GM21825 (cell line): ENCODE measurements around the gene NAA10.

Source experiments
- ATAC-seq: cut with Tn5 transposase; IDR thresholded peaks from one replicate; pipeline ENCODE4 v1.9.1; 2021; ENCODE audit warnings: mild to moderate bottlenecking, moderate library complexity; ENCODE audit not compliant: unreplicated experiment

NAA10 gene

DNA sequence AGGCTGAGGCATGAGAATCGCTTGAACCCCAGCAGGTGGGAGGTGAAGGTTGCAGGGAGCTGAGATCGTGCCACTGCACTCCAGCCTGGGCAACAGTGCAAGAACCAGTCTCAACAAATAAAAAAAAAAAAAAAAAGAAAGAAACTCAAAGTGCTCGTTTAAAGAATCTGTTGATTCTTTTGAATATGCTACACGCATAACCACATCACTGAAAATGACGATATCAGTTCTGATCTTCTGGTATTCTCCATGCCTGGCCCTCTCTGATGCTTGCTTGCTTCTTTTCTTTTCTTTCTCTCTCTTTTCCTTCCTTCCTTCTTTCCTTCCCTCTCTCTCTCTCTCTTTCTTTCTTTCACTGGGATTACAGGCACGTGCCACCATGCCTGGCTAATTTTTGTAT, 23.0 kb downstream of the NAA10 start:
- ATAC-seq: no peak

DNA sequence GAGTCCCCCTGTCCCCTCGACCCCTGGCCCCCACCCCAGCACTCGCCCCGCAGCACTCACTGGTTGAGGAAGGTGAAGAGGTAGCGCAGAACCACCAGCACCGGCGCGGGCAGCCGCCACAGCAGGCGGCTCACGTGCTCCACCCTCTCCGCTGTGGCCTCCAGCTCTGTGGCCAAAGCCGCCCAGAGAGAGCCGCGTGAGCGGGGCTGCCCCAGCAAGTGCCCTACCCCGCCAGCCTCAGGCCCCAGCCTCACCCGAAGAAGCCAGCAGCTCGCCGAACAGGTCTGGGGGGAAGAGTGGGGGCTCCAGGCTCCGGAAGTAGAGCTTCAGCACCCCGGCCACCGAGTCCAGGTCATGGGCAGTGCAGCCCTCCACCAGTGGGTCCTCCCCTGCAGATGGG, 24.4 kb downstream of the NAA10 start:
- ATAC-seq: no peak

DNA sequence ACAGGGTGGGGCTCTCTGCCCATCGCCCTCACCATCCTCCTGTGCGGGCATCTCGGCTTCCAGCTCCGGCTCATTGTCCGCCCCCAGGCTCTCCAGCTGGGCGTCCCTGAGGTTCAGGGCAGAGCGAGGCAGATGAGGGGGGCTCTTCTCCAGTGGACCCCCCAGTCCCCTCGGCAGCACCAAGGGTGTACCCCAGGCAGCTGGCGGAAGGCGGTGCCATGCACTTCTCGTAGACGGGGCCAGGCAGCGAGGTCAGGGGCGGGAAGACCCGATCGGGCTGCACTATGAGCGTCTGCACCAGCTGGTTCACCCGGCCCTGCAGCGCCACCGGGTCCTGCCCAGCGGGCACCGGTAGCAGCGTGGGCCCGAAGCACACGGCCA, 24.9 kb downstream of the NAA10 start:
- no peak for ATAC-seq

DNA sequence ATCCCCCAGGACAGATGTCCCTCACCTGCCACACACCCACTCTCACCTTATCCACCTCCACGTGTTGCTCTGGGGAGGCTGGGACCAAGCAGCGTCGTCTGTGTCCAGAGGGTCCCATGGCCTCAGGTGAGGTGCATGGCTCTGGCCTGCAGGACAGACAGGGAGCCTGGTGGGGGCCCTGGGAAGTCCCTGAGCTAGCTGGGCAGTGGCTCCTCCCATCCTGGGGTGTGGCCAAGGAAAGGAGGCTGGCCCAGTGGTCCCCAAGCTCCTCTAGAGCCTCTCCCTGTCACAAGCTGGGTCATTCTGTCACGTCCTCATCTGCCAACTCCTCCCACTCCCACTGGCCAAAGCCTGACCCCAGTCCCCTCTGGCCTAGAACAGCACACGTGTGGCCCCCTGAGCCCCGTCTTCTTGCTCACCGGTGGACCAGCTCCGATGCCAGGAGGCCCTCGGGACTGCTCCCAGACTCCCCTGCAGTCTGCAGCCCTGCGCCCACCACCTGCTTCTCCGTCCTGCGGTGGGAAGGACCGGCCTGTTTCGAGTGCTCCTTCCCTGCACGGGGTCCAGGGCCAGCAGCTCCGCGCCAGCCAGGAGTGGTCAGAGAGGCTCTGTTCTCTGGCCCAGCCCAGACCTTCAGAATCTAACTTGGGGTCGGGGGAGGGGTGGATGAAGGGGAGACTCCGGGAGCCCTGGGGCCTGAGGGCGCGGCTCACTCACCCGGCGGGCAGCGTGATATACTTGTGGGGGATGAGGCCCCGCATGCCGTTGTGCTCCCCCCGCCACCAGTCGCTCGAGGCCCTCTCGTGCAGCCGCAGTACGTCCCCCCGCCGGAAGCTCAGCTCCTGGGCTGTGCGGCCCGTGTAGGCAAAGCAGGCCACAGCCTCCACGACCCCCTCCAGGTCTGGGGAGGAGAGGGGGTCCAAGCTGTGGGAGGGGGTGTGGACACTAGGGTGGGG, 25.5 kb downstream of the NAA10 start:
- ATAC-seq: no peak

DNA sequence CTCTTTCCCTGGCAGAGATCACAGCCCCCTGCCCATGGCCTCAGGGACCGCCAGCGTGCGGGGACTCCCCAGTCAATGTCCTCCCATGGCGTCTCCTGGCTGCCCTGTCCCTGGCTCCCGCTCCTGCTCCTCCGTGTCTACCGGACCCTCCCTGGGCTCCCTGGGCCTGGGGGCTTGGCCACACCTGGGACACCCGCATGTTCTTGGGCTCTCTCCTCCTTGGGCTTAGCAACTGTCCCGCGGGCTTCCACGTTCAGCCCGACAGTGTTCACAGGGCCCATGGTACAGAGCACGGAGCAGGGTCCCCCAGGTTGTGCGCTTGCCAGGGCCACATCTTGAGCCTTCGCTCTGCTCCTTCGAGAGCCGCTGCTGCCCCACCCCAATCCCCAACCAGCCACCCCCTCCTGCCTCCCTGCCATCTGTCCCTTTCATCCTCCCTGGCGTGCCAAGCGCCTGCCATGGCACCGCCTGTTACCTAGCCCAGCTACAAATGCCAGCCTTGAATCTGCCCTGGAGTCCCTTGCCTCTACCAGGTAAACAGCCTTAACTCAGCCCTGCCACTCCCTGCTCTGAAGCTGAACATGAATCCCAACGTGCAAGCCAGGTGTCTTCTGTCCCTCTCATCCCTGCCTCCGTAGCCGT, 26.5 kb downstream of the NAA10 start:
- ATAC-seq: no peak

DNA sequence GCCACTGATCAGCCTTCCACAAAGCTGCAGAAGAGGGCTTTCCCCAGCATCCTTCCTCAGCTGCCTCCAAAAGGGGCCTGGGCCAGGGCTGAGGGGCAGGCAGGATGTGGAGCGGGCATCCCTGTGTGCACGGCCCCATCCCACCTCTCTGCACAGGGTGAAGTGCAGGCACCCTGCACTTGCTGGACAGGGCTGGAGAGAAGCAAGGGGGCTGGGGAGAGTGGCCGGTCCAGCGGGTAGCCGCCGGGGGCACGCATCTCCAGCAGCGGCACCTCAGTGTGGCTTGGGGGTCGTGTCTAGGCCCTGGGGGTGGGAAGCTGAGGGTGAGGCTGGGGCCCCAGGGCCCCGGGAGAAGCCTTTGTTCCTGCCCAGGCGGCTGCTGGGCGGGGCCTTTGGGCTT, 27.4 kb downstream of the NAA10 start:
- no peak for ATAC-seq

DNA sequence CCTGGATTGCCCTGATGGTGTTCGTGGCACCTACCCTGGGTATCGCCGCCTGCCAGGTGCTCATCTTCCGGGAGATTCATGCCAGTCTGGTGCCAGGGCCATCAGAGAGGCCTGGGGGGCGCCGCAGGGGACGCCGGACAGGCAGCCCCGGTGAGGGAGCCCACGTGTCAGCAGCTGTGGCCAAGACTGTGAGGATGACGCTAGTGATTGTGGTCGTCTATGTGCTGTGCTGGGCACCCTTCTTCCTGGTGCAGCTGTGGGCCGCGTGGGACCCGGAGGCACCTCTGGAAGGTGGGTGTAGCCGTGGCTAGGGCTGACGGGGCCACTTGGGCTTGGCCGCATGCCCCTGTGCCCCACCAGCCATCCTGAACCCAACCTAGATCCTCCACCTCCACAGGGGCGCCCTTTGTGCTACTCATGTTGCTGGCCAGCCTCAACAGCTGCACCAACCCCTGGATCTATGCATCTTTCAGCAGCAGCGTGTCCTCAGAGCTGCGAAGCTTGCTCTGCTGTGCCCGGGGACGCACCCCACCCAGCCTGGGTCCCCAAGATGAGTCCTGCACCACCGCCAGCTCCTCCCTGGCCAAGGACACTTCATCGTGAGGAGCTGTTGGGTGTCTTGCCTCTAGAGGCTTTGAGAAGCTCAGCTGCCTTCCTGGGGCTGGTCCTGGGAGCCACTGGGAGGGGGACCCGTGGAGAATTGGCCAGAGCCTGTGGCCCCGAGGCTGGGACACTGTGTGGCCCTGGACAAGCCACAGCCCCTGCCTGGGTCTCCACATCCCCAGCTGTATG, 28.5 kb downstream of the NAA10 start:
- no peak for ATAC-seq

DNA sequence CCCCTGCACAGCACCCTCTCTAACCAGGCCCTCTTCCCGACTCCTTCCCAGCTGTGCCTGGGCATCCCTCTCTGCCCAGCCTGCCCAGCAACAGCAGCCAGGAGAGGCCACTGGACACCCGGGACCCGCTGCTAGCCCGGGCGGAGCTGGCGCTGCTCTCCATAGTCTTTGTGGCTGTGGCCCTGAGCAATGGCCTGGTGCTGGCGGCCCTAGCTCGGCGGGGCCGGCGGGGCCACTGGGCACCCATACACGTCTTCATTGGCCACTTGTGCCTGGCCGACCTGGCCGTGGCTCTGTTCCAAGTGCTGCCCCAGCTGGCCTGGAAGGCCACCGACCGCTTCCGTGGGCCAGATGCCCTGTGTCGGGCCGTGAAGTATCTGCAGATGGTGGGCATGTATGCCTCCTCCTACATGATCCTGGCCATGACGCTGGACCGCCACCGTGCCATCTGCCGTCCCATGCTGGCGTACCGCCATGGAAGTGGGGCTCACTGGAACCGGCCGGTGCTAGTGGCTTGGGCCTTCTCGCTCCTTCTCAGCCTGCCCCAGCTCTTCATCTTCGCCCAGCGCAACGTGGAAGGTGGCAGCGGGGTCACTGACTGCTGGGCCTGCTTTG, 29.2 kb downstream of the NAA10 start:
- ATAC-seq: no peak

DNA sequence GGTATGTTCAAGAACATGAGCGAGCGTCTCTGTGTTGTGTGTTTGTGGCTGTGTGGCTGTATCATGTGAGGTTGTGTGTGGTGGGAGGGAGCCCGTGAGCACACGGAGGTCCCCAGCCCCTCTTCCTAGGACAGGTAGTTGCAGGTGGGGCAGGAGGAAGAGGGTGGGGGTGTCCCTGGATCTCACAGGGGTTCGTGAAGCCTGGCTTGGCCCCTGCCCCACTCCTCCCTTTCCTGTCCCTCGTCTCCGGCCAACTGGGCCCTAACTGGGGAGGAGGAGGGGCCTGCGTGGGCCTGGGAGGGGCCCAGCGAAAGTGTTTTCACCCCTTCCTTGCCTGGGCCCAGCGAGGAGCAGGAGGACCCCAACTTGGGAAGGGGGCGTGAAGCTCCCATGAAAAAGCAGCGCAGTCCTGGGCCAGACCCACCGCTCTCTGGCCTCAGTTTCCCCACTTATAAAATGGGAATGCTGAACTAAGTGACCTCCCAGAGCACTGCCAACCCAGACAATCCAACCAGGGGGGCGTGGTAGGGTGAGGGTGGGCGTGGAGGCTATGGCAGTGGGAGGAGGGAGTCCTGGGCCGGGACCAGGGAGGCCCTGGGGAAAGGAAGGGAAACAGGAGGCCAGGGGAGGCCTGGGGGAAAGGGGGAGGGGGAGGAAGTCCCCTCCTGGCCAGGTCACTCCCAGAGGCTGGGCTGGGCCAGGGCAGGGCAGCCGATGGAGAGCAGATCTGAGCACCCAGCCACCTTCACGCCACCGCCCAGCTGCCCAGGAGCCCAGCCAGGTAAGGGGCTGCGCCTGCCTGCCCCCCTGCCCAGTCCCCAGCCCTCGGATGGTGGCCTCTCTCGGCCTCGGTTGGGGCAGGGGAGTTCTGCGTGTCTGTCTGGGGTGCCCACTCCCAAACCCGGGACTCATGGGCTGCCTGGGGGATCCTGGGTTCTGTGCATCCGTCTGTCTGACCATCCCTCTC, 30.6 kb downstream of the NAA10 start, which contains the start of gene AVPR2:
TSS of gene AVPR2 (plus strand) at position 683 of the 967 bp plus-strand sequence. CDS start 473 bp downstream, outside the sequence.
- no peak for ATAC-seq

DNA sequence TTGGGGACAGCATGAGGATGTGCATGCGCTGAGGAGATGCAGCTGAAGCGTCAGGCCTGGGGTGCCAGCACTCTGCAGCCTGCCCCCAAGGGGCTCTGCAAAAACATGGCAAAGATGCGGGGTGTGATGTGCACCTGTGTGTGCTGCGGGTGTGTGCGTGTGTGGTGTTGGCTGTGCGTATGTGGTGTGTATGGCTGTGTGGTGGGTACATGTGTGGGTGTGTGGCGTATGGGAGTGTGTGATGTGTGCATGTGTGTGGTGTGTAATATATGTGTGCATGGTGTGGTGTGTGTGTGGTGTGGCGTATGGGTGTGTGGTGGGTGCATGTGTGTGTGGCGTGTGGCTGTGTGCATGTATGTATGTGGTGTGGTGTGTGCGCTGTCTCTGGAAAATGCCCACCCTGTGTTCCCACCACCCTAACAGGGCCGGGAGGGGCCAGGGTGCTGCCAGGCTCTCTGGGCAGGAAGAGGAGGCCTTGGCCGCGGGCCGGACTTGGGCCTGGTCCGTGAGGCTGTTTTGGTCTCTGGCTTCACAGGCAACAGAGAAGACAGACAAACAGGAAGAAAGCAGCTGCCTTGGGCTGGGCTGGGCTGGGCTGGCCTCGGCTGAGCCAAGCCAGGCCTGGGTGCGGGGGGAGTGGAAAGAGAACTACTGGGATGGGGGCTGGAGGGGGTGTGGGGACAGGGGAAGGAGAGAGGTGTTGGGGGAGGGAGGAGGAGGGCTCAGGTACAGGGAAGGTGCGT, 31.4 kb downstream of the NAA10 start:
- no peak for ATAC-seq

DNA sequence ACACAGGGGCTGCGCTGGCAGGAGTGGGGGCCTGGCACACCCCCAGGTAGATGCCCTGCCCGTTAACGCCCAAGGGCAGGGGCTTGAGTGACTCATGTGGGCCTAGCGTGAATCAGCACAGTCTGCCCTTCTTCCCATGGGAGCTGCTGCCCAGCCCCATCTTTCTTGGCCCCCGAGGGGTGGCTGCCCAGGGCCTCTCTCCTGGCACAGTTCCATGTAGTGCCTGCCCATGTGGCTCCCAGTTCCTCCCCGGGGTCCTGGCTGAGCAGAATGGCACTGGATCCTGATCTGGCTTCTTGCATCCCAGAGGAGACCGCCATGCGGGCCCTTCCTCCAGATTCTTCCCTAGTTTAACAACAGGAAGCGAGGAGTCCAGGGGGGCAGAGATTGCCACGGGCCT, 32.5 kb downstream of the NAA10 start:
- ATAC-seq: no peak

DNA sequence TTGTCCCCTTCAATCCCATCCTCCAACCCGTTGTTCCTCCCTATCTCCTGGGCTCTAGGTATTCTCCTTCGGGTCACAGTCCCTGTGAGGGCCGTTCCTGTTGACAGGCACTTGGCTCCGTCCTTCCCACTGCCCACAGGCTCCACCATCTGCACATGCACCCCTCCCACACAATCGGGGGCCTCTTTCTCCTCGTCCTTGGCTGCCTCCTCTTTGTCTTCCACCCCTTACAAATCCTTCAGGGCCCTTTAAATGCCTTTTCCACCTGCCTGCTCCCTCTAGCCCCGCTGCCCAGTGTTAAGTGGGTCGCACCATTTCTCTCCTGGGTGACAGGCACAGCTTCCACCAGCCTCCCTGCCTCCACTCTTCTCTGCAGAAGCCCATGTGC, 33.1 kb downstream of the NAA10 start:
- ATAC-seq: no peak

DNA sequence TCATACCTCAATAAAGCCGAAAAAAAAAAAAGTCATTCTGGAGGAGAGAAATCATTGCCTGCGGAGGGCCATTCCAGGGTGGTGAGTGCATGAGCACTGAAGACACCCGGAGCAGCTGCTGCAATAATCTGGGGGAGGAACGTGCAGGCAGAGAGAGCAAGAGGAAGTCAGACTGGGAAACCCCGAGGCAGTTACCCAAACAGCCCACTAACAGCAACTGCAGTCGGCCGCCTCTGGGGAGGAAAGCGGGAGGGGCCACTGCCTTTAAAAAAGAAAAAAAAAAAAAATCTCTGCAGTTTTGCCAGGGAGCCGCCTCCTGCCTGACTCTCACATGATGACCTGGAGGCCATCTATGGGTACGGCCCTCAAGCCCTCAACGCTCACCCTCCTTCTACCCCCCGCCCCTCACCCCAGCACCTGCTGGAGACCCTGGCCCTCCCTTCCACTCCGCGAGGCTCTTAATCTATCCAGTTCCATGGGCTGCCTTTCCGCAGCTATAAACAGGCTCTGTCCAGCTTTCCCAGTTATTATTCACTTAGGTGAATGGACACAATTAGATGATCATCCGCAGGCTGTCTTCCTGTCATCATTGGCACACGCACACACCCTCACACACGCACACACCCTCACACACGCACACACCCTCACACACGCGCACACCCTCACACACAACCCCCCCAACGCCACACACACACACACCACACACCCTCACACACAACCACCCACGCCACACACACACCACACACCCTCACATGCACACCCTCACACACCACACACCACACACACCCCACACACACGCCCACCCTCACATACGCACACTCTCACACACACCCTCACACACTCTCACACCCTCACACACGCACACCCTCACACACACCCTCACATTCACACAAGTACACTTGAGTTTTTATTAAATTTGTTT, 33.7 kb downstream of the NAA10 start:
- ATAC-seq: peak; percentile 85

DNA sequence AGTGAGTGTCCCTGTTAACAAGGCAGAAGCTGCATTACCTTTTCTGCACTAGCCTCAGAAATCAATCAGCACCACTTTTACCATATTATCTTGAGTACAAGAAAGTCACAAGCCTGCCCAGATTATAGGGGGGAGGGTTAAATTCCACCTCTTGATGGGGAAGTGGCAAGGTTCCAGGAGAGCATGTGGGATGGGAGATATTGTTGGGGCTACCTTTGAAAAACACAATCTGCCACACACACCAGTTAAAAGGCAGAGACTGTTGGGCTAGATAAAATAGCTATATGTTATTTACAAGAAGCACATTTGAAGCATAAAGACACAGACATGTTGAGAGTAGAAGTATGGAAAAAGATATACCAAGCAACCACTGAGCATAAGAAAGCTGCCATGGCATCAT, 36.9 kb downstream of the NAA10 start:
- ATAC-seq: no peak

DNA sequence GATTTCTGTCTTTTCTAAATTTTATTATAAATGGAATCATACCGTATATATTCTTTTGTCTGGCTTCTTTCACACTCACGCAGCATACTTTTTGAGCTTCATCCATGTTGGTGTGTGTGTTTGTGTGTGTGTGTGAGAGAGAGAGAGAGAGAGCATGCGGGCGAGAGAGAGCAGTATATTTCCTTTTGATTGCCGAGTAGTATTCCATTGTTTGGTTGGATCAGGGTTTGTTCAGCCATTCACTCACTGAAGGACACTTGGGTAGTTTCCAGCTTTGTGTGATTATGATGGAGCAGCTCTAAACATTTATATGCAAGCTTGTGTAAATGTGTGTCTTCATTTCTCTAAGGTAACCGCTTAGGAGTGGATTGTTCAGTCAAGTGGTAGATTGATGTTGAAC, 45.7 kb downstream of the NAA10 start:
- ATAC-seq: no peak

DNA sequence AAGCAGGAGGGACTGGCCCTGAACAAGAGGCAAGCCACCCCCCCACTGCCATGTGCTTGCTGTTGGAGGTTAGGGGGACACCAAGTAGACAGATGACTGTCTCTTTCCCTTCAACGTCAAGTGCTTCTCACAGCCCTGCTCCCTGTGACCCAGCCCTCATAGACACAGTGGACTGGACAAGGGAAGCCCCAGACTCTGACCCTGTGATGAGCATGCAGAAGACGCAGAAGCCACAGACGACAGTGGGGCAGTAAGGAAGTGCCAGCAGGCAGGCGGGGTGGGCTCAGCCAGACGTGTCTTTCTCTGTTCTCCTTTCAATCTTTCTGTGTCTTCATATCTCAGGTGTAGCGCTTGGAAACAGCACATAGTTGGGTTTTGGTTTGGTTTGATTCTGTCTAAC, 46.5 kb downstream of the NAA10 start:
- ATAC-seq: no peak

DNA sequence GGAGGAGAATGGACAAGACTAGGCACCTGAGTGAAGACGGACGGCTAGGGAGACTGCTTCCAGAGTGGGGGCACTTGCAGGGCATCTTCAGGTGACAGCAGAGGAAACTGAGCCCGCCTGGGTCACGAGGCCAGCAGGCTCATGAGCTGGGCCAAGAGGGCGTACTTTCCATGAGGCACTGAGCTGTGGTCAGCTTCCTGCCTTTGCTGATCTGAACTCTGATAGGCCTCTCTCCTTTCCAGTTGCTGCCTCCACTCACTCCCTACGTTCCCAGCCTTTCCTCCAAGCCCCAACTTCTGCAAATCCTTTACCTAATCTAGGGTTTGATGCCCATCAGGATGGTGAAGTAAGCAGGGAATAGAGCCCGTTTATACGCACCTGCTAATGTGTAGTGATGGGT, 47.5 kb downstream of the NAA10 start:
- no peak for ATAC-seq

DNA sequence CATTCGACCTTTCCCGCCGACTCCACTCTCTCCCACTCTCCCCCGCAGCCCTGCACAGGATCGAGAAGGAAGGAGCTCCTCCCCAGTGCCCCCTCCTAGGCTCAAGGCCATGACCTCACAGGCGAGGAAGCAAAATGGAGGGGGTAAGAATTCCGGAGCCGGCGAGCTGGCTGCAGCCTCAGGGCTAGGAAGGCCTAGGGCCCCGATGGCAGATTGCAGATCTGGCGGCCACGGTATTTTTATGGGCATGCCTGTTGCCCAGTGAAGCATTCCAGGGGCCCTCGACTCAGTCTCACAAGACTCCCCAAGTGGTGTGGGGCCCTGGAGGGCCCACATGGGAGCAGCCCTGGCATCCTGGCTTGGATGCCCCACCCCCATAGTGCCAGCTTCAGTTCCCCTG, 47.9 kb downstream of the NAA10 start:
- no peak for ATAC-seq
